Measurements from ENCODE around the gene FKRP.

FKRP gene

GRCh38 chr19:46719629-46720502 is 26.0 kb upstream of the FKRP start:
- DNase-seq = no peak

- DNase-seq = no peak
Observed at GRCh38 chr19:46720503-46721239, 25.2 kb upstream of the FKRP start.

- DNase-seq = no peak
Observed at GRCh38 chr19:46721269-46722003, 24.4 kb upstream of the FKRP start.

- no peak for DNase-seq
Observed at GRCh38 chr19:46722004-46722380, 23.9 kb upstream of the FKRP start.

- DNase-seq = no peak
Observed at GRCh38 chr19:46722421-46723022, 23.3 kb upstream of the FKRP start.

- DNase-seq = no peak
Observed at GRCh38 chr19:46723023-46723461, 22.8 kb upstream of the FKRP start.

- no peak for DNase-seq
Observed at GRCh38 chr19:46723471-46723870, 22.4 kb upstream of the FKRP start.

GRCh38 chr19:46724468-46724867 is 21.4 kb upstream of the FKRP start:
- no peak for DNase-seq

- DNase-seq = no peak
Observed at GRCh38 chr19:46725036-46725820, 20.6 kb upstream of the FKRP start.

GRCh38 chr19:46725859-46726393 is 19.9 kb upstream of the FKRP start:
- no peak for DNase-seq

GRCh38 chr19:46726551-46726950 is 19.3 kb upstream of the FKRP start:
- DNase-seq = no peak

GRCh38 chr19:46726971-46727501 is 18.8 kb upstream of the FKRP start:
- no peak for DNase-seq

GRCh38 chr19:46727757-46728156 is 18.1 kb upstream of the FKRP start:
- no peak for DNase-seq

- DNase-seq = no peak
Observed at GRCh38 chr19:46728208-46728607, 17.6 kb upstream of the FKRP start.

GRCh38 chr19:46728693-46729339 is 17.0 kb upstream of the FKRP start:
- peak; percentile 88 for DNase-seq

GRCh38 chr19:46729696-46730095 is 16.2 kb upstream of the FKRP start:
- DNase-seq = no peak

GRCh38 chr19:46730187-46730586 is 15.7 kb upstream of the FKRP start:
- DNase-seq = no peak

- DNase-seq = no peak
Observed at GRCh38 chr19:46730595-46730994, 15.3 kb upstream of the FKRP start.

GRCh38 chr19:46731007-46731501 is 14.8 kb upstream of the FKRP start:
- DNase-seq = no peak

- no peak for DNase-seq
Observed at GRCh38 chr19:46731584-46731983, 14.3 kb upstream of the FKRP start.
